ENCODE data around the gene RALGPS2. TPM values are rescaled to one million over a fixed set of nuclear protein-coding genes. Genes with fewer than 3 reads are reported as not detected.

RALGPS2 gene
- total and polyA plus RNA-seq, 11 donors: 1.6 to 12.7 (median 8.0) TPM

DNA sequence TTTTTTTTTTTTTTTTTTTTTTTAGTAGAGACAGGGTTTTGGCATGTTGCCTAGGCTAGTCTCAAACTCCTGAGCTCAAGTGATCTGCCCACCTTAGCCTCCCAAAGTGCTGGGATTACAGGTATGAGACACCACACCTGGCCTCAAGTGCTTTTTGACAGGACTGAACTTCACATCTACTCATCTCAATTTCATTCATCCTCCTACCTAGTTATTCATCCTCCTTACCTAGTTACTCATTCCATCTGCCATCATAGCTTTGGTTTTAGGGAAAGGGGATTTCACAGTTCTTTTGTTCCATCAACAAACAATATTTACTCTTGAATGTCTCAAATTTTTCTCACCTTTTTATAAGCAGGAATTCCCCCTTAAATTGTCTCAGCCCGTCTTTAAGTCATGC is 38.6 kb upstream of the RALGPS2 start:
- Histone ChIP-seq H3K36me3 (no peaks in the 10 kb centered on the region), H3K27me3 (no peaks in the 10 kb centered on the region), H3K27ac (no peak overlapping the region), H3K4me3 (no peak overlapping the region), H3K4me1 (peaks cover 0 to 4% (median 0%) of the 10 kb centered on the region in 12 donors), H3K9me3 (no peaks in the 10 kb centered on the region)
- WGBS, 4 donors: 91 to 99% (median 94%) methylated on average over 1 of the region's 1 CpG
- ATAC-seq (no peak), DNase-seq (no peak)
- TF ChIP-seq CTCF (IDR thresholded peaks at IDR 0.05): no peak
- TF ChIP-seq POLR2A (IDR thresholded peaks at IDR 0.05): no peak
- intact Hi-C loops (cut with DNase I): no loop called here

GRCh38 chr1:178688244-178688643 is 36.8 kb upstream of the RALGPS2 start:
- Histone ChIP-seq H3K36me3 (no peaks in the 10 kb centered on the region), H3K27me3 (no peaks in the 10 kb centered on the region), H3K4me1 (peaks cover 0 to 4% (median 0%) of the 10 kb centered on the region in 12 donors), H3K27ac (no peak overlapping the region), H3K4me3 (no peak overlapping the region), H3K9me3 (no peaks in the 10 kb centered on the region)
- ATAC-seq (peak in 2 of 4 donors; percentile 55 to 64), DNase-seq (peak in 2 of 5 donors; percentile 35 to 47)
- intact Hi-C loops (cut with DNase I): no loop called here
- TF ChIP-seq CTCF (IDR thresholded peaks at IDR 0.05) (no peak), POLR2A (IDR thresholded peaks at IDR 0.05) (no peak)
- 67 to 87% (median 71%) methylated on average over 2 of the region's 2 CpGs for WGBS, 4 donors

GRCh38 chr1:178689769-178690168 is 35.3 kb upstream of the RALGPS2 start:
- WGBS, 4 donors: 43 to 65% (median 50%) methylated on average over 2 of the region's 2 CpGs
- Histone ChIP-seq H3K27ac (no peak overlapping the region), H3K36me3 (no peaks in the 10 kb centered on the region), H3K9me3 (no peaks in the 10 kb centered on the region), H3K27me3 (no peaks in the 10 kb centered on the region), H3K4me3 (no peak overlapping the region), H3K4me1 (peaks cover 0 to 4% (median 0%) of the 10 kb centered on the region in 12 donors)
- DNase-seq (no peak), ATAC-seq (no peak)
- intact Hi-C loops (cut with DNase I): no loop called here
- no peak for TF ChIP-seq CTCF (IDR thresholded peaks at IDR 0.05)
- no peak for TF ChIP-seq POLR2A (IDR thresholded peaks at IDR 0.05)

DNA sequence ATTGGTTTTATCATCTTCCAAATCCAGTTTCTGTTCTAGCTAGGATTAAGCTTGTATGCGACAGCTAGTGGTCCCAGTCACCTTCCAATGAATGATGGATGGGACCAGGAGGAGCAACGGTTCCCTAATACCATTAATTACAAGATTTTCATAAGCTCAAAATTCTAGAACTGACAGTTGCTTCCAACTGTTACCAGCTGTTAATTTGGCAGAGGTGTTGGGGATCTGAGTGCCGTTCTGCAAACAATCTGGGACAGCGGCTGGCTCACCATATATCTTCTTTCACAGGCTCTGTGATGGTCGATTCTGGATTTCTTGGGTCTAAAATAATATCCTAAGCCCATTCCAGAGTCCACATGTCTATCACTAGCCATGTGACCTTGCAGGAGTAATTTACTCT is 34.5 kb upstream of the RALGPS2 start:
- no peaks in the 10 kb centered on the region for H3K36me3 ChIP-seq
- no peaks in the 10 kb centered on the region for H3K9me3 ChIP-seq
- no peak overlapping the region for H3K4me3 ChIP-seq
- H3K4me1 ChIP-seq: peaks cover 0 to 4% (median 0%) of the 10 kb centered on the region in 12 donors
- TF ChIP-seq CTCF (IDR thresholded peaks at IDR 0.05) (no peak), POLR2A (IDR thresholded peaks at IDR 0.05) (no peak)
- 49 to 70% (median 59%) methylated on average over 5 of the region's 5 CpGs for WGBS, 4 donors
- intact Hi-C loops (cut with DNase I): no loop called here
- DNase-seq: no peak
- ATAC-seq: no peak
- no peak overlapping the region for H3K27ac ChIP-seq
- no peaks in the 10 kb centered on the region for H3K27me3 ChIP-seq
